Measurements from ENCODE around the gene MUC5B.

DNA sequence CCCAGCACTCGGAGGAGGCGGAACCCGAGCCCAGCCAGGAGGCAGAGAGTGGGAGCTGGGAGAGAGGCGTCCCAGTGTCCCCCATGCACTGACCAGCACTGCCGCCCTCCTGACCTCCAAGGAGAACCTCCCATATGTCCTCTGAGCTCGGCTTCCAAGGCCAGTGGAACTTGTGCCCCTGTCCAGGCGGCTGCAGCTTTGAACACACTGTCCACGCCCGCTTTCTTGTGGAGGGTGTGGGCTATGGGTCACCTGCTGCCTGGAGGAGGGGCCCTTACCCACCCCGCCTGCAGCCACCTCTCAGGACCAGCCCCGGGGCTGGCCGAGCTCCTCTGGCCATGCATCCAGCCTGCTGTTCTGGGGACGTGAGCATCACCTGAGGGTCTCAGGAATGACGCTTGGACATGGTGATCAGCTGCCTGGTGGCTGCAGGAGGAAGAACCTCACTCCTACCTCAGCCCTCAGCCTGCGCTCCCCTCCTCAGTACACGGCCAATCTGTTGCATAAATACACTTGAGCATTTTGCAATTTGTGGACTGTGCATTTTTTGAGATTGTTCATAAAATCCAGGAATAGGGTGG lies 22.2 kb upstream of the MUC5B start:
- TF ChIP-seq POLR2A (IDR thresholded peaks at IDR 0.05) (no peak), CTCF (IDR thresholded peaks at IDR 0.05) (no peak), EP300 (IDR thresholded peaks at IDR 0.05) (no peak)

Data from ovary (tissue), 3 donors.